Measurements from ENCODE around the gene SPP1.
"Not testable (repeated sequence)": the region's sequence is repeated elsewhere in the genome, so short reads cannot be mapped to it uniquely, and the experiment has no call there.

SPP1 gene

DNA sequence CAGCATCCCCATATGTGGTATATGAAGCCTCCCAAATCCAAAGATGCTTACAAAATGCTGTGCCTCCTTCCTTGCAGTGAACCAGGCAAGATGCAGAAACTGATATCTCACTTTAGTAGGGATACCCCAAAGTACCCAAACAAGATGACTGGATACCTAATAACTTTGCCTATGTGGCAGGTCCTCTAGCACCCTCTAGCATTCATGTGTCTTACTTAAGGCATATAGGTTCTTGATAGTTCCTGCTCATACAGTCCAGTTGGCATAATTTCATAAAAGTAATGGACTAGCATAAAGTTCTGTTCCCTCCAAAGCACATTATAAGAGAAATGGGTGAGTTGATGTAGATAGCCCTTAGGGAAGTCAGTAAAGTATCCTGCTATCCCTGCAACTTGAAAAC lies 36.8 kb upstream of the SPP1 start:
- H3K27me3 ChIP-seq (ENCODE audit: insufficient read depth, poor library complexity, severe bottlenecking), result no peaks in the 10 kb centered on the region
- TF ChIP-seq CTCF (IDR thresholded peaks at IDR 0.05; ENCODE audit: poor library complexity, severe bottlenecking), result no peak
- DNase-seq (ENCODE audit: low spot score), result no peak
- H3K27ac ChIP-seq (ENCODE audit: poor library complexity, severe bottlenecking), result no peak overlapping the region
- H3K4me3 ChIP-seq (ENCODE audit: severe bottlenecking), result no peak overlapping the region
- ATAC-seq (ENCODE audit: low read depth), result no peak
- no peaks in the 10 kb centered on the region for H3K36me3 ChIP-seq (ENCODE audit: low read depth)
- H3K9me3 ChIP-seq (ENCODE audit: severe bottlenecking), result no peaks in the 10 kb centered on the region
- H3K4me1 ChIP-seq (ENCODE audit: insufficient read depth, poor library complexity, severe bottlenecking), result no peaks in the 10 kb centered on the region

DNA sequence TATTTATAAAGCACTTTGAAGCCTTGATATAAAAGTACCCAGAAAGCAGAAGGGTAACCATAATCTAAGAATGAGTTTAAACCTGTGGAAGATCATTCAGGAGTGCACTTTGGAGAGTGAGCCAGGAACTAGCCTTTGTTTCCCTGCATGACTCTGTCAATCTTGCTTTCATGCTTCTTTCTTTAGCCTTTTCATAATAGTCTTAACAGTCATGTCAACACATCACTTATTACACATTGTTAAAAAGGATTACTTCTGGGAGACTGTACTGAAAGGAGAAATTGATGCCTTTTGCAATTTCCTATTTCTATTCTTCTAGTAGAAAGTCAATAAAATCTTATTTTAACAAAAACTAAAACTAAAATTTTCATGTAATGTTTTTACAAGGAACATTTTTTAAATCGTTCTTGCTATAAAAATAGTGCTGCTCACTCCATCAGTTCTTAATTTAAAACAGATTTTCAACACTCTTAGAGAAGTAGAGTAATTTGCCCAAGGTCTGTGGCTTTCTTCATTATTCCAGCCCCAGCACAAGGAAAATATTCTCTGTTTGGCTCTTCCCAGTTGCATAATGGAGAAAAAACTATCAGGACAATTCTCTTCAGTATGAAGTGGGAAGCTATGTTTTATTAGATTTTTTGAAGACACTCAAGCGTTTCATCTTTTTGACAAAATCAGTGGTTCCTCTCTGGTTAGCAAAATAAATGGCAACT lies 35.4 kb upstream of the SPP1 start:
- H3K27me3 ChIP-seq (ENCODE audit: insufficient read depth, poor library complexity, severe bottlenecking), result no peaks in the 10 kb centered on the region
- no peak overlapping the region for H3K4me3 ChIP-seq (ENCODE audit: severe bottlenecking)
- H3K36me3 ChIP-seq (ENCODE audit: low read depth), result no peaks in the 10 kb centered on the region
- no peak overlapping the region for H3K27ac ChIP-seq (ENCODE audit: poor library complexity, severe bottlenecking)
- H3K9me3 ChIP-seq (ENCODE audit: severe bottlenecking), result no peaks in the 10 kb centered on the region
- H3K4me1 ChIP-seq (ENCODE audit: insufficient read depth, poor library complexity, severe bottlenecking), result no peaks in the 10 kb centered on the region
- no peak for ATAC-seq (ENCODE audit: low read depth)
- no peak for TF ChIP-seq CTCF (IDR thresholded peaks at IDR 0.05; ENCODE audit: poor library complexity, severe bottlenecking)
- DNase-seq (ENCODE audit: low spot score), result no peak

GRCh38 chr4:87940809-87941208 lies 34.7 kb upstream of the SPP1 start:
- H3K4me3 ChIP-seq (ENCODE audit: severe bottlenecking); H3K27me3 ChIP-seq (ENCODE audit: insufficient read depth, poor library complexity, severe bottlenecking); ATAC-seq (ENCODE audit: low read depth); H3K36me3 ChIP-seq (ENCODE audit: low read depth); DNase-seq (ENCODE audit: low spot score); H3K9me3 ChIP-seq (ENCODE audit: severe bottlenecking); H3K27ac ChIP-seq (ENCODE audit: poor library complexity, severe bottlenecking); H3K4me1 ChIP-seq (ENCODE audit: insufficient read depth, poor library complexity, severe bottlenecking): not testable (repeated sequence)

DNA sequence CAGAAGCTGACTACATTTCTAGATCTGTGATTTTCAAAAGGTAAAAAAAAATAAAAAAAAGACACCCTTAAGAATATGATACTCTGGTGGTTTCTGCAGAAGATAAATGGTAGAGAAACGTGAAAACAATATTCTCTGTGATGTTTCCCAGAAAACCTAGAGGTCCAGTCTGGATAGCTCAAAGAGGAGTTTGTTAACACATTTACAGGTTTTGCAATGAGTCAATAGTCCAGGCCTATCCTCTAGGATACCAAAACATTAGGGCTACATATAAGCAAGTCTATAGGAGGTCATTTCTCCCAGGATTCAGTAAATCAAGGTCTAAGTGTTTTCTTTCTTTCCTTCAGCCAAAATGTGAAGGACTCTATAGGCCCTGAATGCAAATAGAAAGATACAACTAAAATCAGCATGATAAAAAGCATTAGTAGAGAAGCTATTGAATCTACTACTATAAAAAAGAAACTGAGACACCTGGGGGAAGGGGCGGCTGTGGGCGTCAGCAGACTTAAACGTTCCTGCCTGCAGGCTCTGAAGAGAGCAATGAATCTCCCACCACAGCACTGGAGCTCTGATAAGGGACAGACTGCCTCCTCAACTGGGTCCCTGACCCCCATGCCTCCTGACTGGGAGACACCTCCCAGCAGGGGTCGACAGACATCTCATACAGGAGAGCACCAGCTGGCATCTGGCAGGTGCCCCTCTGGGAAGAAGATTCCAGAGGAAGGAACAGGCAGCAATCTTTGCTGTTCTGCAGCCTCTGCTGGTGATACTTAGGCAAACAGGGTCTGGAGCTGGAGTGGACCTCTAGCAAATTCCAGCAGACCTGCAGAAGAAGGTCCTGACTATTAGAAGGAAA lies 33.7 kb upstream of the SPP1 start:
- H3K4me1 ChIP-seq (ENCODE audit: insufficient read depth, poor library complexity, severe bottlenecking), result no peaks in the 10 kb centered on the region
- H3K27me3 ChIP-seq (ENCODE audit: insufficient read depth, poor library complexity, severe bottlenecking), result no peaks in the 10 kb centered on the region
- DNase-seq (ENCODE audit: low spot score) (no peak), ATAC-seq (ENCODE audit: low read depth) (no peak)
- H3K27ac ChIP-seq (ENCODE audit: poor library complexity, severe bottlenecking), result no peak overlapping the region
- H3K9me3 ChIP-seq (ENCODE audit: severe bottlenecking), result no peaks in the 10 kb centered on the region
- no peaks in the 10 kb centered on the region for H3K36me3 ChIP-seq (ENCODE audit: low read depth)
- TF ChIP-seq CTCF (IDR thresholded peaks at IDR 0.05; ENCODE audit: poor library complexity, severe bottlenecking), result no peak
- no peak overlapping the region for H3K4me3 ChIP-seq (ENCODE audit: severe bottlenecking)

- H3K36me3 ChIP-seq (ENCODE audit: low read depth), result no peaks in the 10 kb centered on the region
- no peak overlapping the region for H3K27ac ChIP-seq (ENCODE audit: poor library complexity, severe bottlenecking)
- H3K4me3 ChIP-seq (ENCODE audit: severe bottlenecking), result no peak overlapping the region
- H3K9me3 ChIP-seq (ENCODE audit: severe bottlenecking), result no peaks in the 10 kb centered on the region
- no peak for TF ChIP-seq CTCF (IDR thresholded peaks at IDR 0.05; ENCODE audit: poor library complexity, severe bottlenecking)
- H3K4me1 ChIP-seq (ENCODE audit: insufficient read depth, poor library complexity, severe bottlenecking), result no peaks in the 10 kb centered on the region
- H3K27me3 ChIP-seq (ENCODE audit: insufficient read depth, poor library complexity, severe bottlenecking), result no peaks in the 10 kb centered on the region
- no peak for DNase-seq (ENCODE audit: low spot score)
- ATAC-seq (ENCODE audit: low read depth), result no peak
Observed at GRCh38 chr4:87943660-87944149, 31.8 kb upstream of the SPP1 start.

All from RWPE2 (cell line).